CD4-positive, alpha-beta T cell treated with Interleukin-6 at 100 ng/mL for 8 hours (primary cell): ENCODE results near the gene RASGRF1.

Experiments
- DNase-seq: peaks from one replicate; pipeline ENCODE4 v3.0.0-alpha.2; 2020; ENCODE audit warnings: mixed read lengths, low spot score

The RASGRF1 gene

GRCh38 chr15:79066391-79067071 is 24.0 kb downstream of the RASGRF1 start:
- DNase-seq, result no peak

DNA sequence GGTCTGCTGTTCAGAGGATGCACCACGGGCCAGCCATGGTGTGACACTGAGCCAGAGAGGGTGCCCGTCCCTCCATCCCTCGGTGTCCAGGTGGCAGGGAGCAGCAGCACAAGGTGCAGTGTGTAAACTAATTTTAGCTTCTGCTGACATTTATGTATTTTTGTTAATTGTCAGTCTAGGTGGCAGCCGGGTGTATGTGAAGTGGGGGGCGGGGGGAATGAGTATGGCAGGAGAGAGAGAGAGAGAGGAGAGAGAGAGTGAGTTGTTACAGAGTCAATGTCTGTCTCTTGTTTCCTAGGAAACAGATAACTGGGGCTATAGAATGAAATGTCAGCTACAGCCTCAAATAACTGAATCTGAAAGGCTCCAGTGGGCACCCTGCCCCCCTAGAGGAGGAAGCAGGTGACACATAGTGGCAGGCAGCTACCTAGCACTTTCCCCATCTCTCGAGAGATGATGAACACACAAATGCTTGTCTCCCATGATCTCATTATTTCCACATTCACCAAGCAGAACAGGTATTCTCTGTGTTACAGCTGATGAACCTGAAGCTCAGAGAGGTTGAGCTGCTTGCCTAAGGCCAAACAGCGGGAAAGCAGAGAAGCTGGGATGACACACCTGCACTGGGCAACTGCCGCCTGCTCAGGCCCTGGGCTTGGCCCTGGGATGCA is 24.7 kb downstream of the RASGRF1 start:
- no peak for DNase-seq

DNA sequence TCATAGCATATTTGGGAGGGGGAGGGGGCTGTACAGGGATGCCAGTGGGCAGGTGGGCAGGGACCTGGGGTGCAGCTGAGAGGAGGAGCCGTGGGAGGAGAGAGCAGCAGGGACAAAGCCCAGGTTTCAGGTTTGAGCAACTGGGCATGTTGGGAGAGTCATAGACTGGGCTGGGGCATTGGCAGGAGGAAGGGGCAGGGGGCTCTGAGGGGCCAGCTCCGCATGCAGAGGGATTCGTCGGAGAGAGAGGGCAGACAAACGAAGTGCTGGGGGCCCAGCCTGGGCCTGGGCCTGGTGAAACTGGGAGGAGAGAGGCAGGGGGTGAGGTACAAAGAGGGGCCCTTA is 25.2 kb downstream of the RASGRF1 start:
- DNase-seq, result no peak

- no peak for DNase-seq
Observed at GRCh38 chr15:79064496-79064895, 26.1 kb downstream of the RASGRF1 start.

DNA sequence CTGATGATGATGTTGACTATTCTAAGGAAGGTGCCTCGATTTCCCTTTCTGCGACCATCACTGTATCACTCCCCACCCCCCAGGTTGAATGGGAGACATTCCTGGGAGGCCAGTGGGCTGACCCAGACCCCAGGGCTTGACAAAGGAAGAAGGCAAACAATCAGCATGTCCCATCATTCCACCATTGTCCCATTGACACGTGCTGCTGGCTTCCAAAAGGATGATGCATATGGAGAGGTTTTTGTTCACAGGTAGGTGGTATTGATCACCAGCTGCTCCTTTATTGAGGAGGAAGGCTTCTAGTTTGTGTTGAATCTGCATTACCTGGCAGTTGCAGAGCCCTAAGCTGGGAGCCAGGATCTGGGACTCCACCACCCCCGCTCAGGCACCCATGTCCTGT is 30.4 kb downstream of the RASGRF1 start:
- DNase-seq, result no peak

GRCh38 chr15:79059081-79059572 is 31.5 kb downstream of the RASGRF1 start:
- DNase-seq, result no peak

- no peak for DNase-seq
Observed at GRCh38 chr15:79058260-79058850, 32.2 kb downstream of the RASGRF1 start.

- DNase-seq, result no peak
Observed at GRCh38 chr15:79057050-79057449, 33.5 kb downstream of the RASGRF1 start.

DNA sequence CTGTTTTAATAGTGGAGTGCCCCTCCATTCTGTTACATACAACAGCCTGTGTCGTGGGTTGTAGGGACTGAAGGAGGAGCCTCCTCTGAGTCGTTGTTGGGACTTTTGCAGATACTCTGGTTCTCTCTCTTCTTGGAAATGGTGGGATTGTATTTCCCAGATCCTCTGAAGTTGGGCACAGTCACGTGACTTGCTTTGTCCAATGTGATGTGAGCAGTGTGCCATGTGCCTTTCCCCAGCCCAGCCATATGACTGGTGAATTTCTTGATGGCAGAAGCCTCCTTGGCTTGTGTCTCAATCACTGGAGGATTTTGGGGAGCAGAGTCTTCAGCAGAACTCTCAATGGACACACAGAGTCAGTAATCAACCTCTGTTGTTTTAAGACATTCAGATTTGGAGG is 36.2 kb downstream of the RASGRF1 start:
- no peak for DNase-seq

DNA sequence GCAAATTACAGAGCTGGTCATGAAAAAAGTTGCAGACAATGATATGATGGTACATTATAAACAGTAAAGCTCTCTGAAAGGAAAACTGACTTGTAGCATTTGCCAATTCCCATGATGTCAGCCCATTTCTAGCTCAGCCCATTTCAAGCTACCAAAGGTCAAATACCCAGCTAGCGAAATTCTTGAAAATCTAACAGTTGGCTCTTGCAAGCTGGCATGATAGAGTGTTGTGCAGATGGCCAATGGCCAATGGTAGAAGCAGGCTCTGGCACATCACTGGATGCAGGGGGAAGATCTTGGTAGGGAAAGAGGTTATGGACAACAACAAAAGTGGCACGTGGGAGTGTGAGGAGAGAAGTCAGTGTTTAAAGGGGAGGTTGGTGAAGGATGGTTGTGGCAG is 36.7 kb downstream of the RASGRF1 start:
- DNase-seq, result no peak

GRCh38 chr15:79051941-79052731 is 38.4 kb downstream of the RASGRF1 start:
- DNase-seq, result no peak

DNA sequence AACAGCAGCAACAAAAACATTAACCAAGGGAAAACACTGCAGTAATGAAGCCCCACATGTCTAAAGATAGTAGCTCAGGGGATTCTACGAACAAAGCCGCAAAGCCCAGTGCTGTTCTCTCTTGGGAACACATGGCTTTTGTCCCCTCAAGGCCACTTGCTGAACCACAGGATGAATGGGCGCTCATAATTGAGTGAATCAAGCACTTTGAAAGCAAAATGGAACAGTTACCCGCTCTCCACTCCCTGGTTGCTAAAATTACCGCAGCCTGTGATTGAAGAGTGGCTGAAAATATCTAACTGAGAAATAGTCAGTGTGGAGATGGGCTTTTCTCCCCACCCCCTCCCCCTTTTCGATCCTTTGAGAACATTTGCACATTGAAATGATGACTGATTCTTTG is 39.6 kb downstream of the RASGRF1 start:
- DNase-seq, result no peak

DNA sequence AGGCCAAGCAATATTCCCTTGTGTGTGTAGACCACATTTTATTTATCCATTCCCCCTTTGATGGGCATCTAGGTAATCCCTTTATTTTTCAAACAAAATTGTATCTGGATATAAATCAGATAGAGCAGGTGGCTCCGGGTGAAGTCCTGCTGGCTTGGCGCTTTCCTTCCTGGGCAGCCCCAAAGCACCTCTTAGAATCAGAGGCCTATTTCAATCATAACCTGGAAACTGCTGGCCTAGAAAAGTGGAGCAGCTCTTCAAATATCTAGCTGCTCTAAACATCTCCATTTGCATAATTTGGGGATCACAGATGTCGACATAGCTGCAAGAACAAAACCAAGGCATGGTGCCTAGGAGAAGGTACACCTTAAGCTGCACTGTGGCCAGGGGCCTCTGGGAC is 40.2 kb downstream of the RASGRF1 start:
- DNase-seq, result no peak

GRCh38 chr15:79049416-79049815 is 41.2 kb downstream of the RASGRF1 start:
- DNase-seq, result no peak

GRCh38 chr15:79047676-79048439 is 42.7 kb downstream of the RASGRF1 start:
- DNase-seq, result no peak

DNA sequence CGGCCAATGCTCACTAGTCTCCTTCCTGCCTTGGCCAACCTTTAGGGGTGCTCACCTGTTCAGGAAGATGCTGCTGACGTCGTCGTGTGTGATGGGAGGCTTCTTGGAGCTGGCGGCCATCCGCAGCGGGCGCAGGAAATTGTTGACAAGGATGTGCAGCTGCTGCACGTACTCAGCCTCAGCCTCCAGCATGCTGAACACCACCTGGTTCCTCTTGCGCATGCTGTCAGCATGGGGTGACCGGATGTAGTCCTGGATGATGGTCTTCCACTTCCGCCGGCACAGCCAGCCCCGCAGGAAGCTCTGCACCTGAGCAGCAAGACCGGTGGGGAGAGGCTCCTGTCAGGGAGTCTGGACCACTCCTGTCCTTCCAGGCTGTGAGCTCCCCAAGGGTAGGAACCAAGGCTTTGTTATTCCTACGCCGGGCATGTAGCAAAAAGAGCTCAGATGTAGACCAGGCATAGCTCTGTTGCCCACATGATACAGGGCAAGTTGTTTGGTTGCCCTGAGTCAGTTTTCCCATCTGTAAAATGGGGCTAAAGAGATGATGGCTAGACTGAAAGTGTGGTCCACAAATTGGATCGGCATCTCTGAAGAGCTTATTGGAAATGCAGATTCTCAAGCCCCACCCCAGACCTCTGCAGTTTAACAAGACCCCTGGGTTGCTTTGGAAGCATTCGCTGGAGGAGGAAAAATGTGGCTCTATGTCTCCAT is 43.7 kb downstream of the RASGRF1 start:
- DNase-seq, result no peak

DNA sequence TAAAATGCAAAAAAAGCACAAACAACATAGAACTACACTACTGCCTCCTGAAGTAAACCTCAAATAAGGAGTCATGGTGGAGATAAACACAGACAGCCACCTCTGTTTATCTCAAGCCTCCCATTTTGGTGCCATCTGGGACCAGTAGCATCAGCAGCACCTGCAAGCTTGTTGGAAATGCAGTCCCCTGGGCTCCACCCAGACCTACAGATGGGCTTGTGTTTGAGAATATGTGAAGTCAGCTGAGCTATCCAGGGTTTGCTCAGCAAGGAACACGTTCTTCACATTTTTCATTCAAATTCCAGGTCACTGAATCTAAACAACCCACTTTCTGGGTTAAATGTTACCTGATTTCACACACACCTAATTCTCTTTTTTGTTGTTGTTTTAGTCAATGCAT is 45.5 kb downstream of the RASGRF1 start:
- DNase-seq, result no peak

DNA sequence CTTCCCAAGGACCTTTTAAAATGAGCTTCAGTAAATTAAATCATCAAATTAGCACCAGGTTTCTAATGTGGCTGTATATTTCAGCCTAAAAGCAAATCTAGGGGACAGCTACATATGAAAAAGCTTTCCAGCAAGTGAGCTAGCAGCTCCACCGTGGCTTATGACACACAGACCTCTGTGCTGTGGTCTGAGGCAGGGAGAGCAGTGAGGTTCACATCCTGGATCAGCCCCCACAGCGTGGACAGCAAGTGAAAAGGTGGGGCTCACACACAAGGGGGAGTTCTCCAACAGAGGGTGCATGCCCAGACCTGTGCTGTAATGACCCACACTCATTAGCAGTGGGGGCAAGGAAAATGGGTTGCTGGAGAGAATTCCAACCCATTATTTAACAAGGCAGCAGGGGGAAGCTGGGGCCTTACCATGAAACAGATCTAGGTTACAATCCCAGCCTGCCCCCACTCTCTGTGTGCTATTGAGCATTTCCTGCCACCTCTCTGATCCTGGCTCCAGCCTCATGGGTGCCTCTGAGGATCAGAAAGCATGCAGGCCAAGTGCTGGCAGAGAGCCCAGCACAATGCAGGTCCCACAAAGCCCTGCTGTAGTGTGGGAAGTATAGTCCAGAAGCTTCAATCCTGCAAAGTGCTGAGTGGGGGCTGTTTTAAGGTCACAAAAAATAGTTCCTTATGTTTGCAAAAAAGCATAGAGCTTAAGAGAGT is 48.2 kb downstream of the RASGRF1 start:
- DNase-seq, result no peak

- DNase-seq, result no peak
Observed at GRCh38 chr15:79041601-79042168, 48.9 kb downstream of the RASGRF1 start.

- no peak for DNase-seq
Observed at GRCh38 chr15:79037848-79038247, 52.7 kb downstream of the RASGRF1 start.
